GM10248 (cell line): ENCODE results near the gene MRPL38.
"Not testable (repeated sequence)": the region's sequence is repeated elsewhere in the genome, so short reads cannot be mapped to it uniquely, and the experiment has no call there.

Source experiments
- CTCF ChIA-PET: fragments of 300-600 bp; sonication (Branson Sonifier 250); formaldehyde crosslinking; extraction: SDS; loops from one replicate; lab custom pipeline; 2021; ENCODE audit warnings: antibody characterized with exemption; lab: Yijun Ruan, JAX
- POLR2A ChIA-PET: fragments of 350-650 bp; sonication (Branson Sonifier 250); formaldehyde crosslinking; extraction: SDS; loops from one replicate; lab custom pipeline; 2020; ENCODE audit warnings: antibody characterized with exemption; lab: Yijun Ruan, JAX
- DNase-seq: peaks from one replicate; pipeline ENCODE4 v3.0.0; 2012; ENCODE audit errors: extremely low spot score
- CTCF ChIP-seq: IDR thresholded peaks from 2 replicates; pipeline ENCODE4 v1.5.1; 2012; ENCODE audit warnings: mild to moderate bottlenecking, low read depth; ENCODE audit errors: extremely low read depth, missing control alignments, control extremely low read depth

The MRPL38 gene

GRCh38 chr17:75873587-75874322 is 30.9 kb downstream of the MRPL38 start:
- ChIA-PET CTCF (interaction anchor here (1.0 to 7.5 kb wide), 5 partner anchors 9 to 31 kb away, joined by 3 to 89 read pairs (median 5); partner anchors contain the start of gene WBP2), POLR2A (no interaction called here)
- no peak for TF ChIP-seq CTCF
- no peak for DNase-seq

- ChIA-PET CTCF (interaction anchor here (1.0 to 7.5 kb wide), 6 partner anchors 8 to 27 kb away, joined by 3 to 89 read pairs (median 4); partner anchors contain the start of gene WBP2), POLR2A (interaction anchor here (0.5 to 1.1 kb wide), 2 partner anchors 22 to 94 kb away, joined by 3 to 4 read pairs; no protein-coding TSS in a partner anchor)
- DNase-seq: no peak
- TF ChIP-seq CTCF: no peak
These were observed 32.0 kb downstream of the MRPL38 start for GRCh38 chr17:75872434-75873351.

- DNase-seq, POLR2A ChIA-PET: not testable (repeated sequence)
- CTCF ChIA-PET: interaction anchor here (1.1 to 7.5 kb wide), 2 partner anchors 8 to 12 kb away, joined by 4 to 89 read pairs; partner anchors contain the start of genes TRIM47 and WBP2
These were observed 34.5 kb downstream of the MRPL38 start for GRCh38 chr17:75870228-75870627.

- ChIA-PET CTCF (interaction anchor here (1.1 to 7.5 kb wide), 2 partner anchors 9 to 11 kb away, joined by 4 to 89 read pairs; partner anchors contain the start of genes TRIM47 and WBP2), POLR2A (no interaction called here)
- no peak for DNase-seq
These were observed 35.2 kb downstream of the MRPL38 start for GRCh38 chr17:75869282-75870141.

GRCh38 chr17:75868730-75869281 is 35.9 kb downstream of the MRPL38 start:
- DNase-seq, POLR2A ChIA-PET: not testable (repeated sequence)
- CTCF ChIA-PET: interaction anchor here (2.7 kb wide), 1 partner anchor 9 kb away, joined by 14 read pairs; the partner anchor contains the start of gene TRIM47

More at GRCh38 chr17:75869282-75870141, 35.2 kb downstream of the MRPL38 start:
- no peak for TF ChIP-seq CTCF

- not testable (repeated sequence) for DNase-seq
- ChIA-PET POLR2A (interaction anchor here (0.6 to 1.0 kb wide), 2 partner anchors 86 to 467 kb away, joined by 3 to 5 read pairs; a partner anchor contains a TSS), CTCF (interaction anchor here (0.7 to 2.3 kb wide), 8 partner anchors 8 to 115 kb away, joined by 3 to 7 read pairs (median 4); partner anchors contain the start of gene TRIM65)
These were observed 39.1 kb downstream of the MRPL38 start for GRCh38 chr17:75865404-75866188.

- ChIA-PET POLR2A (interaction anchor here (0.6 to 1.0 kb wide), 4 partner anchors 10 to 466 kb away, joined by 3 to 5 read pairs (median 3); partner anchors contain the start of gene WBP2), CTCF (interaction anchor here (0.6 to 2.3 kb wide), 13 partner anchors 9 to 114 kb away, joined by 3 to 7 read pairs (median 3); partner anchors contain the start of gene TRIM65)
- DNase-seq: not testable (repeated sequence)
These were observed 39.8 kb downstream of the MRPL38 start for GRCh38 chr17:75864887-75865286.
